Ishikawa (cell line): ENCODE data around the gene OOSP1.

ENCODE experiments used
- CEBPB ChIP-seq: IDR thresholded peaks from 2 replicates; pipeline ENCODE4 v1.6.1; 2012
- CREB1 ChIP-seq: IDR thresholded peaks from 2 replicates; pipeline ENCODE4 v1.6.1; 2012; ENCODE audit warnings: low read depth
- EGR1 ChIP-seq: IDR thresholded peaks from 2 replicates; pipeline ENCODE4 v1.6.1; 2012
- EP300 ChIP-seq: IDR thresholded peaks from 2 replicates; pipeline ENCODE4 v1.6.1; 2012; ENCODE audit warnings: borderline replicate concordance
- FOXM1 ChIP-seq: IDR thresholded peaks from 2 replicates; pipeline ENCODE4 v1.6.1; 2012; ENCODE audit warnings: low read depth, borderline replicate concordance
- NFIC ChIP-seq: IDR thresholded peaks from 2 replicates; pipeline ENCODE4 v1.6.1; 2012
- RAD21 ChIP-seq: IDR thresholded peaks from 2 replicates; pipeline ENCODE4 v1.6.1; 2012; ENCODE audit warnings: low read depth
- TAF1 ChIP-seq: IDR thresholded peaks from 2 replicates; pipeline ENCODE4 v1.6.1; 2012; ENCODE audit warnings: low read depth, mild to moderate bottlenecking
- TCF12 ChIP-seq: IDR thresholded peaks from 2 replicates; pipeline ENCODE4 v1.6.1; 2012; ENCODE audit warnings: low read depth
- TEAD4 ChIP-seq: IDR thresholded peaks from 2 replicates; pipeline ENCODE4 v1.6.1; 2012
- YY1 ChIP-seq: IDR thresholded peaks from 2 replicates; pipeline ENCODE4 v1.6.1; 2012; ENCODE audit warnings: low read depth
- ZBTB7A ChIP-seq: IDR thresholded peaks from 2 replicates; pipeline ENCODE4 v1.6.1; 2012; ENCODE audit warnings: low read depth
- TF ChIP-seq, protein P1 (sequence below): IDR thresholded peaks from 2 replicates; pipeline ENCODE4 v1.6.1; 2012; ENCODE audit warnings: low read depth, mild to moderate bottlenecking
- TF ChIP-seq, protein P2 (sequence below): IDR thresholded peaks from 2 replicates; pipeline ENCODE4 v1.6.1; 2012
- TF ChIP-seq, protein P3 (sequence below): IDR thresholded peaks from 2 replicates; pipeline ENCODE4 v1.6.1; 2012

The OOSP1 gene

DNA sequence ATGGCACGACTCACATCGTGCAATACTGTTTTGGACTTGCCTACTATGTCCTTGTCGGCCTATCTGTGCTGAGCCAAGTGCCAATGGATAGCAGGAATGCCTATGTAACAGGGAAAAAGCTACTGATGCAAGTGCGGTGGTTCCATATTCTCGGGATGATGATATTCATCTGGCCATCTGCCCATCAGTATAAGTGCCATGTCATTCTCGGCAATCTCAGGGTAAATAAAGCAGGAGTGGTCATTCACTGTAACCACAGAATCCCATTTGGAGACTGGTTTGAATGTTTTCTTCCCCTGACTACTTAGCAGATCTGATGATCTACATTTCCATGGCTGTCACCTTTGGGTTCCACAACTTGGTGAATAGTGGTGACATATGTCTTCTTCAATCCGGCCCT, 39.6 kb upstream of the OOSP1 start:
- TF ChIP-seq EGR1 (no peak), CEBPB (no peak), TEAD4 (no peak), FOXM1 (no peak), TCF12 (no peak), CREB1 (no peak), TAF1 (no peak), ZBTB7A (no peak), NFIC (no peak)
- TF ChIP-seq, protein P1, sequence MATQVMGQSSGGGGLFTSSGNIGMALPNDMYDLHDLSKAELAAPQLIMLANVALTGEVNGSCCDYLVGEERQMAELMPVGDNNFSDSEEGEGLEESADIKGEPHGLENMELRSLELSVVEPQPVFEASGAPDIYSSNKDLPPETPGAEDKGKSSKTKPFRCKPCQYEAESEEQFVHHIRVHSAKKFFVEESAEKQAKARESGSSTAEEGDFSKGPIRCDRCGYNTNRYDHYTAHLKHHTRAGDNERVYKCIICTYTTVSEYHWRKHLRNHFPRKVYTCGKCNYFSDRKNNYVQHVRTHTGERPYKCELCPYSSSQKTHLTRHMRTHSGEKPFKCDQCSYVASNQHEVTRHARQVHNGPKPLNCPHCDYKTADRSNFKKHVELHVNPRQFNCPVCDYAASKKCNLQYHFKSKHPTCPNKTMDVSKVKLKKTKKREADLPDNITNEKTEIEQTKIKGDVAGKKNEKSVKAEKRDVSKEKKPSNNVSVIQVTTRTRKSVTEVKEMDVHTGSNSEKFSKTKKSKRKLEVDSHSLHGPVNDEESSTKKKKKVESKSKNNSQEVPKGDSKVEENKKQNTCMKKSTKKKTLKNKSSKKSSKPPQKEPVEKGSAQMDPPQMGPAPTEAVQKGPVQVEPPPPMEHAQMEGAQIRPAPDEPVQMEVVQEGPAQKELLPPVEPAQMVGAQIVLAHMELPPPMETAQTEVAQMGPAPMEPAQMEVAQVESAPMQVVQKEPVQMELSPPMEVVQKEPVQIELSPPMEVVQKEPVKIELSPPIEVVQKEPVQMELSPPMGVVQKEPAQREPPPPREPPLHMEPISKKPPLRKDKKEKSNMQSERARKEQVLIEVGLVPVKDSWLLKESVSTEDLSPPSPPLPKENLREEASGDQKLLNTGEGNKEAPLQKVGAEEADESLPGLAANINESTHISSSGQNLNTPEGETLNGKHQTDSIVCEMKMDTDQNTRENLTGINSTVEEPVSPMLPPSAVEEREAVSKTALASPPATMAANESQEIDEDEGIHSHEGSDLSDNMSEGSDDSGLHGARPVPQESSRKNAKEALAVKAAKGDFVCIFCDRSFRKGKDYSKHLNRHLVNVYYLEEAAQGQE, result no peak
- TF ChIP-seq, protein P2, sequence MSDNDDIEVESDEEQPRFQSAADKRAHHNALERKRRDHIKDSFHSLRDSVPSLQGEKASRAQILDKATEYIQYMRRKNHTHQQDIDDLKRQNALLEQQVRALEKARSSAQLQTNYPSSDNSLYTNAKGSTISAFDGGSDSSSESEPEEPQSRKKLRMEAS, result no peak

- TF ChIP-seq, protein P3, sequence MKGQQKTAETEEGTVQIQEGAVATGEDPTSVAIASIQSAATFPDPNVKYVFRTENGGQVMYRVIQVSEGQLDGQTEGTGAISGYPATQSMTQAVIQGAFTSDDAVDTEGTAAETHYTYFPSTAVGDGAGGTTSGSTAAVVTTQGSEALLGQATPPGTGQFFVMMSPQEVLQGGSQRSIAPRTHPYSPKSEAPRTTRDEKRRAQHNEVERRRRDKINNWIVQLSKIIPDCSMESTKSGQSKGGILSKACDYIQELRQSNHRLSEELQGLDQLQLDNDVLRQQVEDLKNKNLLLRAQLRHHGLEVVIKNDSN, result no peak
- no peak for TF ChIP-seq CREB1
- TF ChIP-seq TAF1, result no peak
- no peak for TF ChIP-seq FOXM1
- no peak for TF ChIP-seq NFIC
- no peak for TF ChIP-seq TEAD4
- no peak for TF ChIP-seq CEBPB
- TF ChIP-seq, protein P1, result no peak
- no peak for TF ChIP-seq ZBTB7A
- no peak for TF ChIP-seq TCF12
These were observed 38.7 kb upstream of the OOSP1 start for GRCh38 chr11:59899532-59899931.

- TF ChIP-seq, protein P1, result no peak
- TF ChIP-seq TAF1 (no peak), YY1 (no peak), RAD21 (no peak), FOXM1 (no peak), NFIC (no peak), CEBPB (no peak), EGR1 (no peak), TCF12 (no peak), ZBTB7A (no peak), EP300 (no peak), CREB1 (no peak), TEAD4 (no peak)
- TF ChIP-seq, protein P2, result no peak
- TF ChIP-seq, protein P3, result no peak
These were observed 37.7 kb upstream of the OOSP1 start for GRCh38 chr11:59900366-59901126.

- TF ChIP-seq TAF1, result no peak
- TF ChIP-seq EGR1, result no peak
- no peak for TF ChIP-seq CEBPB
- no peak for TF ChIP-seq RAD21
- TF ChIP-seq, protein P3, result no peak
- TF ChIP-seq, protein P1, result no peak
- no peak for TF ChIP-seq NFIC
- TF ChIP-seq, protein P2, result no peak
- TF ChIP-seq TEAD4, result no peak
These were observed 36.9 kb upstream of the OOSP1 start for GRCh38 chr11:59901306-59901705.
